Liver (tissue), 9 donors: ENCODE data around the gene CEACAM1. TPM values are rescaled to one million over a fixed set of nuclear protein-coding genes. Genes with fewer than 3 reads are reported as not detected.
A peak's percentile ranks its signal among the peaks of the same experiment; 100 is the strongest.

Source experiments
- DNase-seq: peaks from one replicate; pipeline ENCODE4 v3.0.0-alpha.2; 2017; ENCODE audit warnings: low spot score
- H3K27ac ChIP-seq, 2 donors: one replicate each; pipeline ENCODE4 v1.7.0; 2013; ENCODE audit warnings: inconsistent platforms in 2 of 2, low read length in 2 of 2, control low read depth in 1 of 2, low read depth in 1 of 2, mild to moderate bottlenecking in 1 of 2
- H3K27me3 ChIP-seq, 4 donors: one replicate each; pipeline versions ENCODE4 v1.6.1 to v1.7.0; 2013; ENCODE audit warnings: low read length in 3 of 4, inconsistent platforms in 1 of 4, mild to moderate bottlenecking in 1 of 4, moderate library complexity in 1 of 4; ENCODE audit not compliant: control insufficient read depth in 4 of 4, insufficient read depth in 4 of 4
- H3K36me3 ChIP-seq, 4 donors: one replicate each; pipeline versions ENCODE4 v1.6.1 to v1.7.0; 2013; ENCODE audit warnings: low read length in 3 of 4, mild to moderate bottlenecking in 3 of 4, low read depth in 1 of 4, moderate library complexity in 1 of 4; ENCODE audit not compliant: control insufficient read depth in 4 of 4, insufficient read depth in 3 of 4
- H3K4me1 ChIP-seq, 4 donors: one replicate each; pipeline versions ENCODE4 v1.6.1 to v1.7.0; 2013; ENCODE audit warnings: low read length in 3 of 4, mild to moderate bottlenecking in 3 of 4, moderate library complexity in 1 of 4; ENCODE audit not compliant: control insufficient read depth in 4 of 4, insufficient read depth in 4 of 4
- H3K4me3 ChIP-seq, 3 donors: one replicate each; pipeline versions ENCODE4 v1.6.1 to v1.7.0; 2013; ENCODE audit warnings: low read length in 3 of 3, control low read depth in 1 of 3, low read depth in 1 of 3, mild to moderate bottlenecking in 1 of 3
- H3K9ac ChIP-seq, 2 donors: one replicate each; pipeline ENCODE4 v1.7.0; 2013; ENCODE audit warnings: low read length in 2 of 2, mild to moderate bottlenecking in 2 of 2, moderate library complexity in 2 of 2, control low read depth in 1 of 2, low read depth in 1 of 2
- H3K9me3 ChIP-seq, 4 donors: one replicate each; pipeline versions ENCODE4 v1.6.1 to v1.7.0; 2013; ENCODE audit warnings: low read length in 3 of 4; ENCODE audit not compliant: control insufficient read depth in 4 of 4
- ATF3 ChIP-seq: IDR thresholded peaks from 2 replicates; pipeline ENCODE4 v1.6.1; 2016; ENCODE audit warnings: antibody characterized with exemption
- CTCF ChIP-seq: fragments of 150-350 bp; IDR thresholded peaks from 2 replicates; pipeline ENCODE4 v1.5.1; 2017; ENCODE audit warnings: improper control_type of control experiment, low read depth, low read length; ENCODE audit not compliant: missing input control
- EGR1 ChIP-seq, 2 donors: IDR thresholded peaks; 2 replicates each; pipeline ENCODE4 v1.6.1; 2016 to 2018; ENCODE audit warnings: antibody characterized with exemption in 2 of 2, low read depth in 2 of 2
- FOXA1 ChIP-seq: IDR thresholded peaks from 2 replicates; pipeline ENCODE4 v1.6.1; 2016; ENCODE audit warnings: antibody characterized with exemption
- FOXA2 ChIP-seq: IDR thresholded peaks from 2 replicates; pipeline ENCODE4 v1.6.1; 2016; ENCODE audit warnings: antibody characterized with exemption
- GABPA ChIP-seq, 2 donors: IDR thresholded peaks in 1 of 2; conservative IDR thresholded peaks in 1 of 2; 2 replicates each; pipeline ENCODE4 v1.6.1; 2016; ENCODE audit warnings: antibody characterized with exemption in 2 of 2, mild to moderate bottlenecking in 1 of 2, moderate library complexity in 1 of 2
- HNF4A ChIP-seq, 2 donors: conservative IDR thresholded peaks; 2 replicates each; pipeline ENCODE4 v1.6.1; 2016; ENCODE audit warnings: antibody characterized with exemption in 2 of 2, mild to moderate bottlenecking in 2 of 2
- HNF4G ChIP-seq: IDR thresholded peaks from 2 replicates; pipeline ENCODE4 v1.6.1; 2016; ENCODE audit warnings: antibody characterized with exemption
- JUND ChIP-seq, 2 donors: IDR thresholded peaks; 2 replicates each; pipeline ENCODE4 v1.6.1; 2016; ENCODE audit warnings: antibody characterized with exemption in 2 of 2
- MAX ChIP-seq: IDR thresholded peaks from 2 replicates; pipeline ENCODE4 v1.6.1; 2016; ENCODE audit warnings: antibody characterized with exemption
- NR2F2 ChIP-seq: IDR thresholded peaks from 2 replicates; pipeline ENCODE4 v1.6.1; 2016; ENCODE audit warnings: antibody characterized with exemption
- RAD21 ChIP-seq, 2 donors: IDR thresholded peaks; 2 replicates each; pipeline ENCODE4 v1.6.1; 2016; ENCODE audit warnings: antibody characterized with exemption in 2 of 2, mild to moderate bottlenecking in 2 of 2
- REST ChIP-seq: IDR thresholded peaks from 2 replicates; pipeline ENCODE4 v1.6.1; 2016; ENCODE audit warnings: antibody characterized with exemption, mild to moderate bottlenecking
- RXRA ChIP-seq, 2 donors: IDR thresholded peaks; 2 replicates each; pipeline ENCODE4 v1.6.1; 2017 to 2018; ENCODE audit warnings: antibody characterized with exemption in 2 of 2, mild to moderate bottlenecking in 1 of 2
- SP1 ChIP-seq: IDR thresholded peaks from 2 replicates; pipeline ENCODE4 v1.6.1; 2018; ENCODE audit warnings: antibody characterized with exemption, mild to moderate bottlenecking
- TAF1 ChIP-seq: conservative IDR thresholded peaks from 2 replicates; pipeline ENCODE4 v1.6.1; 2016; ENCODE audit warnings: antibody characterized with exemption, mild to moderate bottlenecking
- YY1 ChIP-seq: IDR thresholded peaks from 2 replicates; pipeline ENCODE4 v1.6.1; 2016; ENCODE audit warnings: antibody characterized with exemption, mild to moderate bottlenecking
- ZBTB33 ChIP-seq: IDR thresholded peaks from 2 replicates; pipeline ENCODE4 v1.6.1; 2016; ENCODE audit warnings: antibody characterized with exemption
- WGBS: extraction: QIAGEN DNeasy Blood & Tissue Kit; methylation state at CpG from one replicate; pipeline ENCODE4 v1.1.7; 2013; 5-methylcytosine and 5-hydroxymethylcytosine counted together
- polyA plus RNA-seq, 2 donors: library from polyadenylated mRNA; stranded (reverse) in 1 of 2; unstranded in 1 of 2; fragments of 200-250 nt in 1 of 2; fragments of >200 nt in 1 of 2; fragmentation: Nextera tagmentation in 1 of 2; extraction: Ambion mirVana in 1 of 2; gene quantifications; one replicate each; pipeline versions ENCODE4 v1.2.1 to v1.2.3, GENCODE V29; 2013 to 2015
- total RNA-seq, 2 donors: library from RNA; depleted of rRNA; stranded (reverse); fragments of >200 nt; gene quantifications; one replicate each; pipeline ENCODE4 v1.2.3, GENCODE V29; 2014
- donor health status: healthy.
- donor health status: healthy.
- donor health status: healthy.
- donor health status: healthy.
- donor health status: healthy.

The CEACAM1 gene
- total RNA-seq (10 to 100 TPM in 1 of 2 donors, 1 to 10 TPM in 1; 8.3 to 19.0 TPM), polyA plus RNA-seq (10 to 100 TPM; 34.7 to 36.7 TPM)

GRCh38 chr19:42528354-42529247, at the start of gene CEACAM1:
Gene CEACAM1, minus strand, starts transcription at chr19:42528481. Its CDS starts 107 bp downstream, at chr19:42528374.
- no peak for TF ChIP-seq JUND (IDR thresholded peaks at IDR 0.05)
- TF ChIP-seq GABPA (IDR thresholded peaks at IDR 0.05 in 1 of 2, conservative IDR thresholded peaks at IDR 0.05 in 1 of 2) = no peak
- peak; percentile 57 for TF ChIP-seq MAX
- no peak for TF ChIP-seq FOXA1
- TF ChIP-seq NR2F2 = no peak
- TF ChIP-seq HNF4G = no peak
- peak in 1 of 2 donors; percentile 38 for TF ChIP-seq EGR1 (IDR thresholded peaks at IDR 0.05; ENCODE audit: low read depth in 2 of 2)
- peak; percentile 82 for TF ChIP-seq REST
- TF ChIP-seq HNF4A (conservative IDR thresholded peaks at IDR 0.05) = peak; percentile 50 to 59
- no peak for TF ChIP-seq CTCF
- peak; percentile 91 for TF ChIP-seq TAF1
- TF ChIP-seq RXRA (IDR thresholded peaks at IDR 0.05) = peak; percentile 16 to 64
- TF ChIP-seq RAD21 (IDR thresholded peaks at IDR 0.05) = peak; percentile 51 to 68
- TF ChIP-seq ZBTB33 = no peak
- TF ChIP-seq YY1 = peak; percentile 77
- TF ChIP-seq SP1 = peak; percentile 68
- no peak for TF ChIP-seq ATF3
- TF ChIP-seq FOXA2 = no peak
- Histone ChIP-seq H3K4me3 (peak within 1 kb of the TSS; percentile 50 to 65 (median 52)), H3K36me3 (peaks cover 0 to 2% (median under 1%) of the 10 kb centered on the region in 4 donors), H3K27ac (peak within 1 kb of the TSS; percentile 94 to 95), H3K4me1 (peaks cover 0 to 43% (median 27%) of the 10 kb centered on the region in 4 donors), H3K9ac (peak within 1 kb of the TSS; percentile 83 to 85), H3K9me3 (no peaks in the 10 kb centered on the region), H3K27me3 (no peaks in the 10 kb centered on the region)
- no peak for DNase-seq
- 28% methylated on average over 7 of the region's 7 CpGs for WGBS
